Daoy (cell line): Measurements from ENCODE around the gene NTN5. TPM values are rescaled to one million over a fixed set of nuclear protein-coding genes. Genes with fewer than 3 reads are reported as not detected.
"Not testable (repeated sequence)": the region's sequence is repeated elsewhere in the genome, so short reads cannot be mapped to it uniquely, and the experiment has no call there.

Experiments used
- DNase-seq: peaks from one replicate; pipeline ENCODE4 v3.0.0-alpha.2; 2015; ENCODE audit warnings: low read depth
- total RNA-seq: library from RNA; depleted of rRNA; stranded (reverse); fragments of >200 nt; shearing (Covaris generic); gene quantifications from 2 replicates; pipeline ENCODE4 v1.2.3, GENCODE V29; 2014; rRNA removed

Gene NTN5, protein sequence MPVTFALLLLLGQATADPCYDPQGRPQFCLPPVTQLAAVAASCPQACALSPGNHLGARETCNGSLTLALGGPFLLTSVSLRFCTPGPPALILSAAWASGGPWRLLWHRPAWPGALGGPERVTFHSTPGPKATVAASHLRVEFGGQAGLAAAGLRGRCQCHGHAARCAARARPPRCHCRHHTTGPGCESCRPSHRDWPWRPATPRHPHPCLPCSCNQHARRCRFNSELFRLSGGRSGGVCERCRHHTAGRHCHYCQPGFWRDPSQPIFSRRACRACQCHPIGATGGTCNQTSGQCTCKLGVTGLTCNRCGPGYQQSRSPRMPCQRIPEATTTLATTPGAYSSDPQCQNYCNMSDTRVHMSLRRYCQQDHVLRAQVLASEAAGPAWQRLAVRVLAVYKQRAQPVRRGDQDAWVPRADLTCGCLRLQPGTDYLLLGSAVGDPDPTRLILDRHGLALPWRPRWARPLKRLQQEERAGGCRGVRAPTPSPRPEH
- not detected in 2 replicates for total RNA-seq

DNA sequence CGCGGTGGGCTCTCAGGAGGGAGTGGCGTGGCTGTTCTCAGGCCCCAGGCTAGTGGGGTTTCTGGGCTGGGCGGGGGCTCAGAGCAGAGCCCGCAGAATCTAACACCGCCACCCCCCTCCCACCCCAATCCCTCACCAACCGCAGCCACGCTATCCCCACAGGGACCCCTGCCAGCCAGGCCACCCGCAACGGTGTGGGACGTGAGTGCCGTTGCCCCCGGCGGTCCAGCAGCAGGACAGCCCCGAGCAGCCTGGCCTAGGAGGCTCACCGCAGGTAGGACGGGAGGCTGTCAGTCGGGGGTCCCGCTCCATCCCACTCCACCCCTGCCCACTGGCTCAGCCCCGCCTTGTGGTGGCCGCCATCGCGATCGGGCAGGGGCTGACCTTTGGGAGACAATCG lies at the start of gene NTN5:
NTN5 (minus strand) TSS at position 24 of the 400 bp plus-strand sequence. CDS start 2,031 bp downstream, outside the sequence.
- no peak for DNase-seq

DNA sequence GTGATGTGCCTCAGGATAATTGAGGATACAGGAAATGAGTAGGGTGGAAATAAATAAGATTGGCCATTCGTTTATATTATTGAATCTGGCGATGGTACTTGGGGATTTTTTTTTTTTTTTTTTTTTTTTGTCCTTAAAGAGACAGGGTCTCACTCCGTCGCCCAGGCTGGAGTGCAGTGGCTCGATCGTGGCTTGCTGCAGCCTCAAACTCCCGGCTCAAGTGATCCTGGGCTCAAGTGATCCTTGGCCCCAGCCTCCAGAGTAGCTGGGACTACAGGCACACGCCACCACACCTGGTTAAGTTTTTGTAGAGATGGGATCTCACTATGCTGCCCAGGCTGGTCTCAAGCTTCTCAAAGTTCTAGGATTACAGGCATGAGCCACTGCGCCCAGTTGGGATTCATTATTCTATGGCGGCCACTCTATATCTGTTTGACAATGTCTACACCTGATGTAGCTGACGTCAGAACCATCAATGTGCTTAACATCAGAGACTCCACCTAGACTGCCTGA lies 49.4 kb upstream of the NTN5 start:
- DNase-seq = no peak

DNA sequence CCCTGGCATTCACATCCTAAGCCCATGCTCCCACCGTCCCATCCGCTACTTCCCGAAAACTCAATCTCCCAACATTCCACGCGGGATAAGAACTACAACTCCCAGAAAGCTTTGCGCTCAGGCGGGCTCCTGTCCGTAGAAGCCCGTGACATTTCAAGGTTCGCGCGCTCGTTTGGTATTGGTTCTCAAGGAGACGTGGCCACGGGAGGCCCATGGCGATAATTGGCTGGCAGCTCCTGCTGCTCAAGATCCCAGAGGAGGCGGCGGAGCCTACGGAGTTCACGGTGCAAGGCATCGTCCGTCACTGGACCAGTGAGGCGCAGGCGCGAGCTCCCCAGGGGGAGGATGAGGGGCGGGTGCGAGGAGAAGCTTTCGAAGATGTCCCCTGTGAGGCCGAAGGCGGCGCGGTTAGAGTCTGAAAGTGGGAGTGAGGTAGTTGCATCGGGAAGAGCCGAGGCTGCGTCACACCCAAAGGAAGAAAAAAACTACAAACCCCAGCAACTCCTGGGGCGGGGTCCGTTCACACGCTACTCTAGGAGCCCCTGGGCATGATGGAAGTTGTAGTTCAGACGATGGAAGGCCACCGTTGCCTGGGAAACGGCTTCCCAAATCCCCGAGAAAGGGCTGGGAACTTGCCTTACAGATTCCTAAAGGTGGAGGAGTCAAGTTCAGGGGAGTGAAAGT lies 47.9 kb upstream of the NTN5 start:
- peak; percentile 99 for DNase-seq

DNA sequence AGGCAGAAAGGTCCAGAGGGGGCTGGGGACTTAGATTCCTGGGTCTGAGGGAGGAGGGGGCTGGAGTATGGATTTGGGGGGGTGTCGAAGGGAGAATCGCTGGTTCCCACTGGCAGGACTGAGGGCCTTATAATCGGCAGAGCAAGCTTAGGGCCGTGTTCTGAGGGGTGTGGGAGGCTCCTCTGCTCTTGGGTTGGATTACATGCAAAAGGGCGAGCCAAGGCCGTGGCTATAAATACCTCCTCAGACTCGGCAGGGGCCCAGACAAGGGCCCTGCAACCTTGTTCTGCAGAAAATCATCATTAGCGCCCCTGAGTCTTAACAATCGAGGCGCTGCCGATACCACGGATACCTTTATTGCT lies 47.4 kb upstream of the NTN5 start:
- DNase-seq = no peak

DNA sequence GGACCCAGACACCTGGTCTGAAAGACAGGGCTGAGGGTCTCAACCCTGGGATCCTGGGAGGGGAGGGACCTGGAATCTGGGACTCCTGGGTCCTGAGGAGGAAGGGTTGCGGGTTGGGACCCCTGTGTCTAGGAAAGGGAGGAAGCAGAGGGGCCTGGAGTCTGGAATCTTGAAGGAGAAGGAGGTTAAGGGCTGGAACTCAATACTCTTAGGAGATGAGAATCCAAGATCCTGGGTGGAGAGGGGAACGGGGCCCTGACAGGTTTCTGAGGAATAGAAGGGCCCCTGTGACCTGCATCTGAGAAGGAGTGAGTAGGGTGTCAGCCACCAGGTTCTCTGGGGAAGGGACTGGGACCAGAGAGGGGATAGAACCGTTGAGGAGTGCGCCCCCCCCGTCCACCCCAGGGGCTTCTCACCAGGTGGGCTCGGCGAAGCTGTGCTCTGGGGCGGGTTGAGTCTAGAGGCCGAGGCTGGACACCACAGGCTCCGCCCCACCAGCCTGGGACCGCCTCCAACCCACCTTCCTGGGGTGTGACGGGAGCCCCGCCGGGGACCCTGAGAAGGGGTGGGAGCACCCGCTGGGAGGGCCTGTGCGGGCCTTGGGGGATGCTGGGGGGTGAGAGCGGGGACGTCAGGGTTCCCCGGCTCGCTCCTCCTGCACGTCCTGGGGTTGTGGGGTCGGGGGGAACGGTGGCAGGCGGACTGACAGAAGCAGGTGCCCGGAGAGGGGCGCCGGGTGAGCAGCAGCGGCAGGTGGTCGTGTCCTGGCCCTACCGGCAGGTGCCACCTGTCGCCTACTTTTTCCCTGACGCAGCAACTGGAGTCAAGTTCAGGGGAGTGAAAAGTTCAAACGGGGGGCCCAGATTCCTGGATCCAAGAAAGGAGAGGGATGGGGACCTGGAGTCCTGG lies 46.7 kb upstream of the NTN5 start, which contains the start of gene MAMSTR:
MAMSTR (minus strand) TSS at position 463 of the 909 bp plus-strand sequence. CDS start 694 bp downstream, outside the sequence.
- no peak for DNase-seq

DNA sequence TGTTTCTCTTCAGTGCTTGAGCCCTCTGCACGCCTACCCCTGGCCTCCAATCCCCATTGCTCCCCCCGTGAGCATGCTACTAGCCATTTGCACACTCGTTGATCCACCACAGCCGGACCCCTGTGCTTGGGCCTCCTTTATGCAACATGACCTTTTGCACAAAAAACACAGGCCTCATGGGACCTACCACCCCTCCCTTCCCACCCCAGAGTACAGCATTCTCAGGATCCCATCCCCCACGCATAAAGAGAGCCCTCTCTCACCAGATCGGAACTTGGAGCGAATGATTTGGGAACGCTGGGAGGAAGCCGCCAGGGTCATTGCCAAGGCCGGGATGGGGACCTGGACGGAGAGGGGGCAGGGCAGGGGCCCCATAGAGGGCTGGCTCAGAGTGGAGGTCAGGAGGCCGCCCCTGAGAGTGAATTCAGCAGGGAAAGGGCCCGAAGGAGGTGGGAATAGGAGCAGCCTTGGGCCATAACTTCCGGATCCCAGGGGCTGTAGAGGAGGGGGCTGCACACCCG lies 46.0 kb upstream of the NTN5 start:
- DNase-seq = no peak

DNA sequence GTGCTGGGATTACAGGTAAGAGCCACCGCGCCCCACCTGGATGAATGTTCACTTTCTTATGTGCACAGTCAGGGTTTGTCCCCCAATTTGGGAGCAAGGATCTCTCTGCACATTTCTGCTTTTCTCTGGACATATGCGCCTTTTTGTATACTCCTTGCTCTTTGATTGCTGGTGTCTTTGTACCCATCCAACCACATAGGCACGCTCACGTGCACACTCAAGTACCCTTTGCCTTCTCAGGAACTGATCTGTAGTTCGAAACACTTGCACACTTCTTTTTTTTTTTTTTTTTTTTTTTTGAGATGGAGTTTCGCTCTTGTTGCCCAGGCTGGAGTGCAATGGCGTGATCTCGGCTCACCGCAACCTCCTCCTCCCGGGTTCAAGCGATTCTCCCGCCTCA lies 45.3 kb upstream of the NTN5 start:
- DNase-seq = not testable (repeated sequence)

DNA sequence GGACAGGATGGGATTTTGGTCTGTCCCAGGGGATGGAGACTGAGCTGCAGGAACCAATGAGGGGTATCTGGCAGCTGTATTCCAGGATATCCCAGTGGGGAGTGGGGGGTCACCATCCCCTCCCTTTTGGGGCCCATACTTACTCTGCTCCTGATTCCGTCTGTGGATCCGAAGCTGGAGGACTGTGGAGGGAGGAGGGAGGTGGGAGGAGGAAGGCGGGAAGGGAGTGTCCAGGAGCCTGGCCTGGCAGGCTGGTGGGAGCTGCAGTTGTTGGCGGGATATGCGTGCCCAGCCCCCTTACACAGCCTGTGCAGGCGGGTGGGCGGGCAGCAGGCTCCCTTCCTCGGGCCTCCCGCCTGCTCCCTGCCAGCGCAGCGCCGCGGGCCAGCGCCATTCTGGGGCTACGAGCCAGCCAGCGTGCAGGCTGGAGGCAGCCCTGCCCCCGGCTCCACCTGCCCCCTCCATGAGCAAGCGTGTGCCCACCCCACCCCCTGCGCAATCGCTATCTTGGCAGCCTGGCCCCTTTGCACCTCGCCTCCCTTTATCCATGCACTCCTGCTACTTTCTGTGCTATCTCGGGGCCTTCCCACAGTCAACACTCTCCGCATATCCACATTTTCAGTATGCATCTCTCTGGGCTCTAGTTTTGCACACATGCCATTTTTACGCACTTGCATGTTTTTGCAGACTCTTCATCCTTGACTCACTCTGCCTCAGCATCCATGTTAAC lies 43.9 kb upstream of the NTN5 start:
- DNase-seq = peak; percentile 58

DNA sequence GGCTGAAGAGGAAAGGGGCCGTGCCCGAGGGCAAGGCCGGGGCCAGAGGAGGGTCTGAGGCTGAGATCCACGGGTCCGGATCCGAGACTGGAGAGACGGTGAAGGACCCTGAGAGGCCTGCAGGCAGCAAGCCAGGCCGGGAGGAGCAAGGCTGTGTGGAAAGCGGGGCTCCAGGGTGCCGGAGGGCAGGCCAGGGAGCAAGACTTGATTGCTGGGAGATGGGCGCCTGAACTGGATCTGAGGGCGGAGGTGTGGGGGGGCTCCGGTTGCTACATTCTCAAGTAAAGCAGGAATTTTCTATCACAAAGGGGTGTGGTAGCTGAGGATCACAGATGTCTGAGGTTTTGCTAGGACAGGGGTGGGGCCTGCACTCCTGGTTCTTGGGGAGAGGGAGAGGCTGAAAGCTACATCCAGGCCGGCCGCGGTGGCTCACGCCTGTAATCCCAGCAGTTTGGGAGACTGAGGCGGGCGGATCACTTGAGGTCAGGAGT lies 42.9 kb upstream of the NTN5 start:
- no peak for DNase-seq

DNA sequence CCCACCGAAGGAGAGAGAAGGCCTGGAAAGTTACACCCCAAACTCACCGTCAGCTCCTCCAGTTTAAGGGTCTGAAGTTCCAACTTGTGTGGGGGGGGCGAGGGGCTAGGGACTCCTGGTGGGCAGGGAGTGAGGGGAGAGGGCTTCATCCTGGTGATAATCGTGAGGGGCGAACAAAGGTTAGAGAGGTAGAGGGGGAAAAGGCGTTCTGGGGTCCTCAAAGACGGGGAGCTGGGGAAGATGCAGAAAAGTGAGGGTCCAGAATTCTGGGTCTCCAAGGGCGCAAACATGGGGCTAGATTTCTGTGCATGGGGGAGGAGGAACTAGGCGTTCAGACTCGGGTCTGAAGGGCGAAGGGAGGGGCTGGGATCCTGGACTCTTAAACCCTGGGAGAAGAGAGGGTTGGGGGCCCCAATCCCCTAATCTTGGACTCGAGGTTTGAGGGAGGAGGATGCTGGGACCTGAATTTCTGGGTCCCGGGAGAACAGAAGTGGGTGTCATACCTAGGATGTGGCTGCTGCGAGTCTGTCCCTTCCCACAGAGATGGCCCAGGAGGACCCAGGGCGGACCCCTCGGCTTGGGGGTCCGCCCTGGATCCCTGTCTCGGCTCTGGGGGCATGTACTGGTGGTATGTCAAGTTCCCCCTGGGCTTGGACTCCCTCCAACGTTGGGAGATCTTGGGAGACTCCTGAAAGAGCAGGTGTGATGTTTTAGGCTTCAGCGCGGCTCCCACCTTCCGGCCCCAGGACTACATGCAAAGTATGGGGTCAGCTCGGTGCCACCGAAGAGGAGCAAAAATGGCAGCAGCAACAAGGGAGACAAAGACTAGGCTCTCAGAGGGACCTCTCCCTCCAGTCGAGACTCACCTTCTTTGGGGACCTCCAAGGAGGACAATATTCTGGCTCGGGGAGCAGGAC lies 42.2 kb upstream of the NTN5 start:
- DNase-seq = no peak

DNA sequence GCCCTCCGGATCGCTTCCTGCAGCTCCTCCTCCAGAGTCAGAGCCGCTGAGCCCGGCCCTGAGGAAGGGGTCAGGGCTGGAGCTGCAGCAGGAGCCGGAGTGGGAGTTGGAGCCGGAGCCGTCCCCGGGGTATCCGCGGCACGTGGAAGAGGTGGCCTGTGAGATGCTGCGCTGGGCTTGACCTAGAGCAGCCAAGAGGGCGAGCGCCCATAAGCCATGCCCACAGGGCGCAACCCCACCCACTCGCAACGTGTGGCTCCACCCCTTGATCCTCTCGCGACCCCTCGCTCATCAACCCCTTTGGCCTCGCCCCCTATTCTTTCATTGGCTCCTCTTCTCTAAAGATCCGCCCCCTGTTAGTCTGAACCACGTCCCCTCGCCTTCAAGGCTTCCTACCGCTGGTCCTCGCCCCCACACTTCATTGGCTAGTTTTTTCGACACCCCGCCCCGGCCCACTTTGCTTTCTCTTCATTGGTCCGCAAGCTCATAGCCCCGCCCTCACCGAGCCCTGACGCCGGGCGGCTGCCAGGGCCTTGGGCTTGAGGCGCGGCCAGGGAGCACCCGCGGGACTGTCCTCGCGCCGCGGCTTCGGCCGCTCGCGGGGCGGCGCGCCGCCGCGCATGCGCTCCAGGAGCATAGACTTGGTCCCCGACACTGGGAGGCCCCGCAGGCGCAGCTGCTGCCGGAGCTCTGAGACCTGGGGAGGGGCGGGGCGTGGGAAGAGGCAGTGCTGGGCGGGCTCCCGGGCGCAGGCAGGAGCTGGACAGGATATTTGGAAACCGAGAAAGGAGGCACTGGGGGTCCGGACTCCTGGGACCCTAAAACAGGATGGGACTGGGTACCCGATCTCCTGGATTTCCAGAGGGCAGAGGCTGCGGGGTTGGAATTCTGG lies 41.3 kb upstream of the NTN5 start:
- peak; percentile 100 for DNase-seq

DNA sequence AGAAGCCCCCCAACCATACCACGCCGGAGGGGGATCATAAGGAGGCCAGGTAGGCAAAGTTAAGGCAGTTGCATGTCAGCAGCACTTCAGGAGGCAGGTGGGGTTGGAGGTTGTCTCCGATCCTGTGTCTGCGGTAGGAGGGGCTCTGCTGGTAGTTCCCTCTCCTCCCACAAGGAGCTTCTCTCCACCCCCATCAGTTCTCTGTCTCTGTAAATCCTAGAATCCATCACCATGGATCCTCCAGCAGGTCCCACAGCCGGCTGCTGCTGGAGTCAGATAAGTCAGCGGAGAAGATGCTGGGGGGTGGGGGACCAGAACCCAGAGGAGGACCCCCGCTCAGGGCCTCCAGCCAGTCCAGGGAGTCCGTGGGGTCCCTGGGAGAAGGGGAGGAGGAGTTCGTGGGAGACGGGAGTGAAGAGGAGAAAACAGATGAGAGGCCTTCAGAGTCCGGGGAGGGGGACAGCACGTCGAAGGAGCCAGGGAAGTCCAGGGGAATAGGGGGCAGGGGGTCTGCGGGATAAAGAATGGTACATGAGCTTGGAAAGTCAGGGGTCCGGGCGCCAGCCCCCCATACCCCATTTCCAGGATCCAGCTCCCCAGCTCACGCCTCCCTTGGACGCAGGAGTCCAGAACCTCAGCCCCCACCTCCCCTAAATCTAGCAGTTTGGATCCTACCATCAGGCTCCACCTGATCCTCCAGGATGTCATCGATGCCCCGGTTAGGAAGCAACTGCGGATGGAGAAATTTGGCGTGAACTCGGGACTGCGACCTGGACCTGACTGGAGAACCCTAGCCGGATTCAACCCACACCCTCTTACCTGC lies 40.4 kb upstream of the NTN5 start:
- no peak for DNase-seq

DNA sequence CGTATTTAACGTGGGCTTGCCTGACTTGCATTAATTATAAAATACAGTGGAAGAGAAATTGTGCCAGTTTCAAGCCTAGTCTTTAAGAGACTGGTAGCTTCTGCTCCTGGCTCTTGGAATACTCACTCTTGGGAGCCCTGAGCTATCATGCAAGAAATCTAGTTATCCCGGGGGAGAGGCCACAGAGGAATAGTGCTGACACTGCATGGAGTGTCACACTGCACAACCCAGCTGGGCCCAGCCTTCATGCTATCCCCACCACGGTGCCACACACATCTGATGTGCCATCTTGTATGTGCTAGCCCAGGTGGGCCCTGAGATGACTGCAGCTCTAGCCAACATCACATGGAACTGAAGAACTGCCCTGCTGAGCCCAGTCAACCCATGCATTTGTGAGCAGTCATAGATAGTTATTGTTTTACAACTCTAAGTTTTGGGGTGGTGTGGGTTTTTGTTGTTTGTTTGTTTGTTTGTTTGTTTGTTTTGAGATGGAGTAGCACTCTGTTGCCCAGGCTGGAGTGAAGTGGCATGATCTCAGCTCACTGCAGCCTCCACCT lies 38.4 kb upstream of the NTN5 start:
- DNase-seq = no peak

DNA sequence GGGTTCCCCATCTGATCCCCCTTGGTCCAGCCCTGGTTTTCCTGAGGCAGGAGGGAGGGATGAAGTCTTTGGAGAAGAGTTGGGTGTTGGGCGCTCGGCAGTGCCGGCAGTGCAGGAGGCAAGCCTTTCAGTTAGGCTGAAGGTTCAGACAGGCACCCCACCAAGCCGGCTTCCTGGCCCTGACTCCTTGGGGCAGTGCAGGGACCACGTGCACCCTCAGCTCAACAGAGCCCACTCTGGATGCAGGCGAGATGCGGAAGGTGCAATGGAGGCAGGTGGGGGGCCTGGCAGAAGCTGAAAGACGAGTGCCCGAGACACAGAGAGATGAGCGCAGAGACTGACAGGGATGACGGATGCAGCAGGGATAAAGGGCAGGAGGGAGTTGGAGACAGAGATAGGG lies 35.7 kb upstream of the NTN5 start:
- DNase-seq = no peak

DNA sequence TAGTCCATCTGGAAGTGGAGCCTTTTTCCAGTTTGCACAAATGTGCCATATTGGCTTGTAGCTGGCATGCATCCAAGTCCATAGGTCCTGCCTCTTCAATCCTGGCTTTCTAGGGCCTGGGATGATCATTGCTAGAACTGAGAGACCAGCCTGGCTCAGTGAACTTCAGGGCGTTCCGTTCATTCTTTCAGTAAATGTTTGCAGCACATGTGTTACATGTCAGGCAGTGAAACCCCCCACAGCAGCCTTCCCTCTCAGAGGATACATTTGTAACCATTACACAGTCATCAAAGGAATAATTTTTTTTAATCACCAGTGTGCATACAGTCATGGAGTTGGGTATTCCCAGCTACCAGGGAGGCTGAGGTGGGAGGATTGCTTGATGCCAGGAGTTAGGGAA lies 32.6 kb upstream of the NTN5 start:
- no peak for DNase-seq

DNA sequence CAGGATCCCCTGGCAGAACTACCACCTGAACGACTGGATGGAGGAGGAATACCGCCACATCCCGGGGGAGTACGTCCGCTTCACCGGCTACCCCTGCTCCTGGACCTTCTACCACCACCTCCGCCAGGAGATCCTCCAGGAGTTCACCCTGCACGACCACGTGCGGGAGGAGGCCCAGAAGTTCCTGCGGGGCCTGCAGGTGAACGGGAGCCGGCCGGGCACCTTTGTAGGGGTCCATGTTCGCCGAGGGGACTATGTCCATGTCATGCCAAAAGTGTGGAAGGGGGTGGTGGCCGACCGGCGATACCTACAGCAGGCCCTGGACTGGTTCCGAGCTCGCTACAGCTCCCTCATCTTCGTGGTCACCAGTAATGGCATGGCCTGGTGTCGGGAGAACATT lies 30.5 kb upstream of the NTN5 start:
- DNase-seq = no peak

DNA sequence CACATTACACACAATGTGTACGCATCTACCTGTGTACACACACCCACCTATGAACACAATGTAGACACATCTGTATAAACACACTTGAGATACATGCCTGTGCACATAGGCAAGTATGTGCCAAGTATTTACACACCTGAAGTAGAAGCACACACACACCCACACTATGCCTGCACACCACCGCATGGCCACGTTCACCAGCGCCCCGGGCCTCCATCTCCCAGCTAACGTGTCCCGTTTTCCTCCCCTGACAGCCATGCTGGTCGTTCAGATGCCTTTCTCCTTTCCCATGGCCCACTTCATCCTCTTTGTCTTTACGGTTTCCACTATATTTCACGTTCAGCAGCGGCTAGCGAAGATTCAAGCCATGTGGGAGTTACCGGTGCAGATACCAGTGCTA lies 29.9 kb upstream of the NTN5 start:
- no peak for DNase-seq
